GM19351 (cell line): ENCODE results near the gene AMN.

Experiments
- ATAC-seq: cut with Tn5 transposase; IDR thresholded peaks from one replicate; pipeline ENCODE4 v1.9.1; 2021; ENCODE audit warnings: mild to moderate bottlenecking, moderate library complexity; ENCODE audit not compliant: unreplicated experiment

AMN gene

DNA sequence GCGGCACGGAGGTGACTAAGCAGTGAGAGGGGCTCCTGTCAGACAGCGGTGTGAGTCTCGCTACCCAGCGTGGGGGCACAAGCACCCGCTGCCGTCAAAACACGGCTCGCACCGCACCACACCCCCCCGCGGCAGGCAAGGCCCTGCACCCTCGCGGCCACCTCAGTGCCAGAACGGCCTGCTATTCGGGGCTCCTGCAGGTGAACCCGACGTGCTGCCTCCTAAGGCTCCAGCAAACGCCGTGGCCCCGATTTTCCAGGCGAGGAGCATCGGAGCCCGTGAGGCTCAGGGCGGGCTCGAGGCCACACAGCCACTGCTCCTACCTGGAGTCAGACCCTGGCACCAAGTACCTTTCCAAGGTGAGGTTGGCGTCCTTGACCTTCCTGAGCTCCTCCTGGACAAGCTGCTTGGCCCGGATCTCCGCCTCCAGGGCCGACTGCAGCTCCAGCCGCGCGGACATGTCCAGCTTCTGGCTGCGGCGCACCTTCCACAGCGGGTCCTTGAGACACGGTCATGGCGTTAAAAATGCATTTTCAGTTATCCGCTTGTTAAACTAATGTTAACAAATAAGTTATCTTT lies 41.8 kb downstream of the AMN start:
- ATAC-seq = no peak

DNA sequence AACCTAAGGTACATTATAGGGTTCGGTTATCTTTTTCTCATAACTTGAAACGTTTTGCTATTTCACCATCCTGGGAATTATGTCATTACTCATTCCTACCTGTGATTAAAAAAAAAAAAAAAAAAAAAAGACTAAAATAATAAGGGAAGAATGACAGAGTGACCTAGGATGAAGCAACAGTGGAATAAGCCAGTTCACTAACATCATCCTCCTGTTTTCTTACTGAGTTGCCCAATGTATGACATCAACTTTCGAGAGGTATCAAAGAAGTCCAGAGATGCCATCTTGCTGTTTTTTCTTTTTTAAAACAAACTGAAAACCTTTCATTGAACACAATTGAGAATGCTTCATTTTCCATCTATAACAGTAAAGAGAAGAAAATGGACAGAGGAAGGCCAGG lies 42.8 kb downstream of the AMN start:
- no peak for ATAC-seq

DNA sequence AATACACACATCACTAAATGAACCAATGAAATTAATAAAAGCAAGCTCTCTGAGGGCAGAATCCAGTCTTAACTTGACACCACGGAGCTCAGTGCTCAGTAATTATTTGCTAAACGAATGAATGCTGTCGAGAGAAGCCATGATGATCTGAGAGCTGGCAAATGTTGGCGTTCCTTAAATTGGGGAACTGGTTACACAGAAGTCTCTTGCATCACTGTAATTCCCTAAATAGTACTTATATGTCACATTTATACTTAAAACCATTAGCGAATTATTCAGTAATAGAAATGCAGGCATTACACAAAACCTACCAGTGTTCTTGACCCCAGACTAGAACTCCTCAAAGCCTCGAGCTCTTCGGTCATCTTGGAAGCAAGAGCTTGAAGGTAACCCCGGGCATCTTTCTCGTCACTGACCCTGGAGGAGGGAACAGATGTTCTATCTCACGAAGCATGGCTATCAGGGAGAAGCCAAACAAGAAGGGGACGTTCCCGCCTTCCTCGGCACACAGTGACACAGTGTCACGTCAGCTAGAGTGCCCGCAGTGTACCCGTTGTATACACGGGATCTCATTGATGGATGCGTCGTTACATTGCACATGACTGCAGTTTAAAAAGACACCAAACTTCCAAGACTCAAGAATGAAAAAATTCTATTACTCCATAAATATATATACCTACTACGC lies 43.6 kb downstream of the AMN start:
- ATAC-seq = no peak

DNA sequence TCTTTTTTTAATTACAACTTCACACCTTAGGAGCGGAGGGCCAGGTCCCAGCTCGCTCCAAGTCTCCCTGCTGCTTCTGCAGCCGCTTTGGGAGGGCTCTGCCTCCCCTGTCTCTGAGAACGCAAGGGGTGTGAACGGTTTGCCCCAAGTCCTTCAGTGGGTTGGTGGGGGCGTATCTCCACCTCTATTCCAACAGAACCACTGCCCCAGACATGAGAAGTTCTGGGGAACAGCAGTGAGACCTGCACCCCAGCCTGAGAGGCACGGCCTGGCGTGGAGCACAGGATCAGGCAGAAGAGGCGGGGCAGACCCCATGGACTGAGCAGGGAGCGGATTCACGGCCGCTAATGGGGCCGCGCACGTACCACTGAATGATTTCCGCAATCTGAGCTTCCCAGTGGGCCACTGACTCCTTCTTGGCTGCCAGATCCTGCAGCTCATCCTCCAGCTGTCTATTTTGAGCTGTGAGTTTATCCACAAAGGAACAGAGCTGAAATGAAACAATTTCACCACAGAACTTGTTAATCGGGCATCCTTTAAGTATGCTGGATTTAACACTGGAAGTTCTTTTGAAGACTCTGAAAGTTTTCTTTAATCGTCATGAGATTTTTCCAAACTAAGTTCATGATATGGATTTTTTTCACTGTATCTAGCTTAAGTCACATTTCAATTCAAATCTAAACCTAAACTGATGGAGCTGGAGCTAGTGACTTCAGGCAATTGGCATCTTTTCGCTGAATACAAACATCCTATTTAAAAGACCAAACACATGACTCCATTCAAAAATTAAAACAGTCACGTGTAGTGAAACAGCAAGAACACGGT lies 44.4 kb downstream of the AMN start:
- ATAC-seq = no peak

DNA sequence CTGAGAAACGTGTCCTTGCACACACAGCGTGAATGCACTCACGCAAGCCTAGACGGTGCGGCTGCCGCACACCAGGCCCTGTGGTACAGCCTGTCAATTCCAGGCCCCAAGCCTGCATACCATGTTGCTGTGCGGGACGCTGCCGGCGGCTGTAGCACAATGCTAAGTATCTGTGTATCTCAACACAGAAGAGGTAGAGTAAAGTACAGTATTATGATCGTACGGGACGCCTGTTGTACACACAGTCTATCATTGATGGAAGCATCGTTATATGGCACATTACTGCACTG lies 45.0 kb downstream of the AMN start:
- ATAC-seq = no peak

DNA sequence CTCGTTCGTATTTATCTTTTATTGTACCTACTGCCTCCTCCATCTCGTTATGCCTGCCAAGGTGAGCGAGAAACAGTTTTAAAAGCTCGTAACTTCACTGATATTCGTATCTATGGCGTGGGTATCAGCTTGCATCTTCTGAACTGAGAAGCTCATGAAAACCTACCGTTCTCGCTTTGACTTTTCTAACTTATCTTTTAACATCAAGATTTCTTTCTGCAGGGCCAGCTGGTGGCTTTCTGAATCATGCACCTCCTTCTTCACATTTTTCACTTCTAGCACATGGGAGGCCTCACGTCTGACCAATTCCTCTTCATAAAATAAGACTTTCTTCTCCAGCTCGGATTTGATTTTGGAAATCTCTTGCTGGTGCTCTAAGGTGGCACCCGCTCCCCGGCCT lies 45.8 kb downstream of the AMN start:
- no peak for ATAC-seq

DNA sequence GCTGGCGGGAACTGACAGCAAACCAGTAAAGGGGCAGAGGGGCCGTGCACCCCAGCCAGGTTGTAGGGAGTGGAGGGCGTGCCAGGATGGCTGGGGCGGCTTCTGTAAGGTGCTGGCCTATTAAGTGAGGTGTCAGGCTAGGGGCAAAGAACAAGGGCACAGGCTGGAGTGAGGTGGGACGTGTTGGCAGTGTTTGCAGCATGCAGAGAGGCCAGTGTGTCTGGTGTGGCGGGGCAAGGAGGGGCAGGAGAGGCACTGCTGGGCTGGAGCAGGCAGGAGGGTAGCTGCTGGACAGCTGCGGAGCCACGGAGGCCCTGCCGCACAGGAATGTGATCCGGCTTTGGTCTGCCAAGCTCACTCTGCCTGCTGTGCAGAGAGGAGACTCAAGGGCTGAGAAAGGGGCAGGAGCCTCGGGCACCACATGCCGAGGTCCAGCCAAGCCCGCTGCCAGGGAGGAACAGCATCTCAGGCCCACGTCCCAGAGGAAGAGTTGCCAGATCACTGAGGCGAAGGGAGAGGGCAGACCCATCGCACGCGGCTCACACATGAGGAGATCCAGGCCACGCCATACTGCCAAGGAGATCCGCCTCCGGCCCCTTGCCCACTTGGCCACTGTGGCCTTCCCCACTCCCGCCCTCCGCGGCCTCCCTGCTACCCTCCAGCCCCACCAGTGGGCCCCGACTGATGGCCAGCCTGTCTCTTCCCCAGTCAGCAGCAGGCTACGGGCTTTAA lies 46.8 kb downstream of the AMN start:
- ATAC-seq = no peak

DNA sequence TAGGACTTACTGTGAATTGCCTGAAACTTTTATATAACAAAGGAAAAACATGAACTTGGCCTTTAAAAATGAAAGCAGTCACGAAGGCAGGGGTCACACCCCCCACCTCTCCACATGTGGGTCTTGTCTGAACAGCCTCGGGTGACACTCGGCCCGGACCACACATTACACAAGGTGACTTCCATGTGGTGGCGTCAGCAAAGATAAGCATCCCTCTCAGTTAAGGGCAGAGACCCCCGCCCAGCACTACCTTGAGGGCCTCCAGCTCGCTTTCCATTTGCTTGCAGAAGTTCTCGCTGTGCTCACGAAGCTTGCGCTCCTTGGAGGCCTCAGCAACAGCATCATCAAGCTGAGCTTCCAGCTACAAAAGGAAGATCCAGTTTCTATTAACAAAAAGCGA lies 47.4 kb downstream of the AMN start:
- no peak for ATAC-seq

DNA sequence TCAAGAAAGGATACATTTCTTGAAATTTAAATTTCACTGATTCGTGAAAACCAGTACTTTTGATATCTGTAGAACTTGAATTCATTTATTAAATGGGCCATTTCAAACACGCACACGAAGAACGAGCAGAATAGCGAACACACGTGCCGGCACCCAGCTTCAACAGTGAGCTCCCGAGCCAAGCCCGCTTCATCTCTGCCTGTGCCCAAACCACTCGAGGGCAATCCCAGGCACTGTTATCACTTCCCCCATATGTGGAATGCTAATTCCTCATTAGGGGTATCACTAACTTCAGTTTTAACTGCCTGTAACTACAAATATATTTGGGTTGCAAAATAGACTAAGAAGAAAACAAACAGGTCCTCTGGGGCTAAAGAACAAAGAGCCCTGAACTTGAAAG lies 48.0 kb downstream of the AMN start:
- ATAC-seq = no peak

DNA sequence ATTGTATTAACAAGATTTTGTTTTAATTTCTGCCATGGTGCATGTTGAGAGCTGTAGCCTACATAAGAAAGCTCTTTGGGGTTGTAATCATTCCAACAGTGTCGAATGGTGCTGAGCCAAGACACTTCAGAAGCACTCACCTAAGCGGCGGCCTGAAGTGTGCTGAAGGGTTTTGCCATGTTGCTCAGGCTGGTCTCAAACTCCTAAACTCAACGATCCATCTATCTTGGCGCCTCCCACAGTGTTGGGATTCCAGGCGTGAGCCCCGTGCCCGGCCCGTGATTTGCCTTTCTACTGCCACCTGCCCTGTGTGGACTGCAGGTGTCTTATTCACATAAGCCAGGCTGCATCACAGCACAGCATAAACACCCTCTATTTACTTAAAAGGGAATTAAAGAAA lies 48.9 kb downstream of the AMN start:
- no peak for ATAC-seq

DNA sequence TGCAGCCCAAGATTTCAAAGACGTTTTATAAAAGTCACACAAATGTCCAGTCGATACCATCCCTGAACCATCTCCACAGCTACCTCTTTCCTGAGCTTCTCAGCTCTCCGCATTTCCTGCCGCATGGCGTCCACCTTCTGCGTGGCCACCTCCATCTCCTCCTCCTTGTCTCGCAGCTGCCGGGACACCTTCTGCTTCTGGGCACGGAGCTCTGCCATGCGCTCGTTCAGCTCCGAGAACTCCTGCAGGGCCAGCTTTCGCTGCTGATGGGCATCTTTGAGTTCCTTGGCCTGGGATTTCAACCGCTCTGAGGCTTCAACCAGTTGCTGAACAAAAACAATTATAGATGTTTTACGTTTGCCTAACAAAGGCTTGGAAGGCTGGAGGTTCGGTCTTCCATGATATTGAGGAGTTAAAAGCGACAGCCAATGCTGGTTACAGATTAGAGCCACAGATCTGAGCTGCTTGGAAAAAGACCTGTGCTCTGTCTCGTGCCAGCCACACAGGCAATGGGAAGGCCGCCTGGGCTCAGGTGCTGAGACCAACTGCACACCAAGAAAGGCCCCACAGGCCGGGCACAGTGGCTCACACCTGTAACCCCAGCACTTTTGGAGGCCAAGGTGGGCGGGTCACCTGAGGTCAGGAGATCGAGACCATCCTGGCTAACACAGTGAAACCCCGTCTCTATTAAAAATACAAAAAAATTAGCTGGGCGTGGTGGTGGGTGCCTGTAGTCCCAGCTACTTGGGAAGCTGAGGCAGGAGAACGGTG lies 49.6 kb downstream of the AMN start:
- no peak for ATAC-seq

DNA sequence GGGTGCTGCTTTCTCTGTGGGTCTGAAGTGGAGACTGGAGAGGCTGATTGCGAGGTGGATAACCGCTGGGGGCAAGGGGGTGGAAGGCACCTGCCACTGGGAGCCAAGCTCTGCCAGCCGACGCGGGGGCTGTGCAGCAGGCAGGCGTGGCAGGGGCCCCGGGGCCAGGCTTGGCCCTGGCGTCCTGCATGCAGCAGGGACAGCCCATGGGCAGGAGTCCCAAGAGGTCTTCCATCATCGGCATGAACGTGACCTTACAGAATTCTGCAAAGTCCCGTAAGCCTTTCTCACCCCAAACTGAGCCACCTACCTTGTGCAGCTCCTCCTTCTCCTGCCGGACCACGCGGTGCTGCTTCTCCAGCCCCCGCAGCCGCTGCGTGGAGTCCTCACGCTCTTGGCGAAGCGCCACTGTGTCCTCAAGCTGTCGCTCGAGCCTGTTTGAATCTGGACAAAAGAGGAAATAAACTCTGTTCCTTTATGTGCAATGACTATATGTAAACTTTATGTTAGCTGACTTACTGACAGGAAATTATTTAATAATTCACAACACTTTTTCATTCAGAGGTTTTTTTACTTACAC lies 51.3 kb downstream of the AMN start:
- ATAC-seq = no peak

DNA sequence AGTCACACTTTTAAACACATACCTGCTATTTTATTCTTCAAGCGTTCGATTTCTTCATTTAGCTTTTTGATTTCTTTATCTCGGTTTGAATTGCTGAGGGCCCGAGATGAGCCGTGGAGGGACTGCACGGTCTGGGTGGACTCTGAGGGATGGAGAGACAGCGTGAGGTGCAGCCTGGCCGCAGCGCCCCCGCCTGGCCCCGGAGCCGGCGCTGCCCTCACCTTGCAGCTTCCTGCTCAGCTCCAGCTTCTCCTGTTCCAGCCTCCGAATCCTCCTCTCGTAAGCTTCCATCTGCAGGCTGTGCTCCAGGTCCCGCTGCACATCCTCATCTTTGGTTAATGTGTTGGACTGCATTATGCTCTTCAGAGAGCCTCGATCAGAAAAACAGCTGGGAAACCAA lies 53.2 kb downstream of the AMN start:
- ATAC-seq = no peak

DNA sequence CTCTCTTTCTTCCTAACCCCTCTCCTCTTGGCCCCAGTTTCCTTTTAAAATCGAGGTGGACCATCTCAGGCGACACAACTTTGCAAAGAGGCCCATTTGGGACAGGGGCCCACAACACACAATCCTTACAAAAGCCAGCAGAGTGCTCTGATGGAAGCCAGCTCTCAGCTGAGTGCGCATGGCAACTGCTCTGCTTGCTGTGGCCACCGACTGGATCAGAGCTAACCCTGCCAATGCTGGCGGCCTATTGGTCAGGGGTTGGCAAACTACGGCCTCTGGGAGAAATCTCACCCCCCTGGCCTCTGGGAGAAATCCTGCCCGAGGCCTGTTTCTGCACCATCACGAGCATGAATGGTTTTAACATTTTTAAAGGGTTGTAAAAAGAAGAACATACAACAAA lies 55.0 kb downstream of the AMN start:
- ATAC-seq = no peak

DNA sequence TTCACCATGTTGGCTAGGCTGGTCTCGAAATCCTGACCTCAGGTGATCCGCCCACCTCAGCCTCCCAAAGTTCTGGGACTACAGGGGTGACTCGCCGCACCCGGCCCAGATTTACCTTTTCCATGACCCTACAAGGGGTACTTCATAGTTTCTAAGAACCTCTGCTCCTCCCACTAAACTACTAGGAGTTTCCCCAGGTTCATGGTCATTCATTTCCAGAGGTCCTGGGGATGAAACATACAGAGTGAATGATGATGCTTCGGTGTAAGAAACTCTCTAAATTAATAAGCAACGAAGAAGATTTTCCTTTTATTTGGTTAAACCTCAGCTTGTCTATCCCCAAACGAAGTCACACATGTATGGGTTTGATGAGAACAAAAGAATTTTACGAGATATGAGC lies 56.9 kb downstream of the AMN start:
- ATAC-seq = no peak

DNA sequence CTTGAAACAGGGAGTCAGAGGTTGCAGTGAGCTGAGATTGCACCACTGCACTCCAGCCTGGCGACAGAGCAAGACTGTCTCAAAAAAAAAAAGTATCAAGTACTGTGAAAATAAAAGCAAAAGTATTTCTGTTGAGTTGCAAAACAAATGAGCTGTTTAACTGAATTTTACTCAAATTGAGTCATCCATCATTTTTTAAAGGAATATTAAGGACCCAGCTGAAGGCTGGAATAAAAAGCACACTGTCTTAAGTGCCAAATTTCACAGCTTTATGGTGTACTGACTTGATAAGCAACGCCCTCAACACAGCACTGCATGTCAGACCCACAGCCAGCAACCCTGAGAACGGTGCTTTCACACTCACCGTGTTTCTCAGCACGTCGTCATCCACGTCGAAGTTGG lies 57.9 kb downstream of the AMN start:
- no peak for ATAC-seq
